Kidney (tissue), 14 donors: ENCODE data around the gene C17orf107. TPM values are rescaled to one million over a fixed set of nuclear protein-coding genes. Genes with fewer than 3 reads are reported as not detected.

Experiments used
- DNase-seq, 5 donors: peaks; one replicate each; pipeline ENCODE4 v3.0.0-alpha.2; 2013 to 2020
- FAIRE-seq: peaks from 2 replicates; lab custom pipeline; 2012; peaks lifted over from hg19 to GRCh38; lab: Jason Lieb, UNC
- H3K27ac ChIP-seq, 2 donors: one replicate each; pipeline ENCODE4 v1.7.0; 2013; ENCODE audit warnings: low read depth in 2 of 2, low read length in 2 of 2, inconsistent platforms in 1 of 2
- H3K27me3 ChIP-seq: one replicate; pipeline ENCODE4 v1.7.1; 2013; ENCODE audit warnings: low read length, inconsistent platforms; ENCODE audit not compliant: control insufficient read depth, insufficient read depth
- H3K36me3 ChIP-seq, 3 donors: one replicate each; pipeline versions ENCODE4 v1.7.0 to v1.7.1; 2013; ENCODE audit warnings: low read length in 3 of 3, control low read depth in 1 of 3, inconsistent platforms in 1 of 3; ENCODE audit not compliant: insufficient read depth in 3 of 3, control insufficient read depth in 2 of 3
- H3K4me1 ChIP-seq, 3 donors: one replicate each; pipeline versions ENCODE4 v1.7.0 to v1.7.1; 2013; ENCODE audit warnings: low read length in 3 of 3, inconsistent platforms in 1 of 3, low read depth in 1 of 3; ENCODE audit not compliant: control insufficient read depth in 2 of 3, insufficient read depth in 2 of 3
- H3K4me3 ChIP-seq, 3 donors: one replicate each; pipeline versions ENCODE4 v1.7.0 to v1.8.1; 2013; ENCODE audit warnings: low read length in 3 of 3, control low read depth in 1 of 3, inconsistent platforms in 1 of 3
- H3K9ac ChIP-seq, 3 donors: one replicate each; pipeline versions ENCODE4 v1.7.0 to v1.7.1; 2013; ENCODE audit warnings: low read length in 3 of 3, control low read depth in 1 of 3, inconsistent platforms in 1 of 3
- H3K9me3 ChIP-seq, 3 donors: one replicate each; pipeline versions ENCODE4 v1.7.0 to v1.7.1; 2013; ENCODE audit warnings: low read length in 3 of 3, control low read depth in 1 of 3, inconsistent platforms in 1 of 3; ENCODE audit not compliant: control insufficient read depth in 2 of 3, insufficient read depth in 1 of 3
- intact Hi-C: fragments of 100-400 bp; cut with DNase I; formaldehyde crosslinking; loops from one replicate; pipeline ENCODE4 v1.11.1; 2022
- polyA plus RNA-seq: library from polyadenylated mRNA; stranded (reverse); fragments of 350-450 nt; fragmentation: Illumina TruSeq; extraction: RNeasy Lipid Tissue Mini Kit (QIAGEN cat#74804); gene quantifications from one replicate; pipeline ENCODE4 v1.2.3, GENCODE V29; 2014; ENCODE audit warnings: low read depth, low replicate concordance; ENCODE audit not compliant: insufficient read depth
- total RNA-seq: library from RNA; stranded (reverse); fragmentation: NEBNext Ultra II Directional; extraction: Animal tissue kit (Norgen Biotek cat#: 25700); gene quantifications from one replicate; pipeline ENCODE4 v1.2.1, GENCODE V29; 2021
- TF ChIP-seq, protein P1 (sequence below): IDR thresholded peaks from 3 replicates; pipeline ENCODE4 v1.5.1; 2012; ENCODE audit warnings: mild to moderate bottlenecking, moderate library complexity, borderline replicate concordance; ENCODE audit not compliant: insufficient read depth; ENCODE audit errors: extremely low read depth
- donor health status: control.
- donor health status: control.
- donor health status: control.
- donor health status: control.
- donor health status: control.
- donor health status: DM: yes; HTN: yes; CAD: no.
- donor health status: Normal renal cell carcinoma (clear cell type).

Gene C17orf107
- total and polyA plus RNA-seq, 2 donors from 2014 or later: 2.5 to 4.4 TPM

DNA sequence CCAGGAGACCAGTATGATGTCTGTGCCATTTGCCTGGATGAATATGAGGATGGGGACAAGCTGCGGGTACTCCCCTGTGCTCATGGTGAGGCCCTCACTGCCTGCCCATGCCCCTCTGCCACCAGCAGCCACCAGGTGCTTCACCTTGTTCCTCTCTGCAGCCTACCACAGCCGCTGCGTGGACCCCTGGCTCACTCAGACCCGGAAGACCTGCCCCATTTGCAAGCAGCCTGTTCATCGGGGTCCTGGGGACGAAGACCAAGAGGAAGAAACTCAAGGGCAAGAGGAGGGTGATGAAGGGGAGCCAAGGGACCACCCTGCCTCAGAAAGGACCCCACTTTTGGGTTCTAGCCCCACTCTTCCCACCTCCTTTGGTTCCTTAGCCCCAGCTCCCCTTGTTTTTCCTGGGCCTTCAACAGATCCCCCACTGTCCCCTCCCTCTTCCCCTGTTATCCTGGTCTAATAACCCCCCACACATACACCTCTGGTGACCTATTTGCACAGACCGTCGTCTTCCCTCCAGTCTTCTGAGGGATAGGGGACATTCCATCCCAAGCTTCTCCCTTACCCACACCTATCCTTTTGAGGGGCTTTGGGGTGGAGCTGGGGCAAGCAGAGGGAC lies 45.3 kb downstream of the C17orf107 start:
- intact Hi-C loops: no loop called here
- H3K4me3 ChIP-seq: no peak overlapping the region
- FAIRE-seq (no peak), DNase-seq (no peak)
- H3K27ac ChIP-seq: peak overlapping the region; percentile 30 to 49
- H3K9me3 ChIP-seq: no peaks in the 10 kb centered on the region
- no peaks in the 10 kb centered on the region for H3K27me3 ChIP-seq
- H3K36me3 ChIP-seq: peaks cover 6 to 30% (median 21%) of the 10 kb centered on the region in 3 donors
- TF ChIP-seq, protein P1, sequence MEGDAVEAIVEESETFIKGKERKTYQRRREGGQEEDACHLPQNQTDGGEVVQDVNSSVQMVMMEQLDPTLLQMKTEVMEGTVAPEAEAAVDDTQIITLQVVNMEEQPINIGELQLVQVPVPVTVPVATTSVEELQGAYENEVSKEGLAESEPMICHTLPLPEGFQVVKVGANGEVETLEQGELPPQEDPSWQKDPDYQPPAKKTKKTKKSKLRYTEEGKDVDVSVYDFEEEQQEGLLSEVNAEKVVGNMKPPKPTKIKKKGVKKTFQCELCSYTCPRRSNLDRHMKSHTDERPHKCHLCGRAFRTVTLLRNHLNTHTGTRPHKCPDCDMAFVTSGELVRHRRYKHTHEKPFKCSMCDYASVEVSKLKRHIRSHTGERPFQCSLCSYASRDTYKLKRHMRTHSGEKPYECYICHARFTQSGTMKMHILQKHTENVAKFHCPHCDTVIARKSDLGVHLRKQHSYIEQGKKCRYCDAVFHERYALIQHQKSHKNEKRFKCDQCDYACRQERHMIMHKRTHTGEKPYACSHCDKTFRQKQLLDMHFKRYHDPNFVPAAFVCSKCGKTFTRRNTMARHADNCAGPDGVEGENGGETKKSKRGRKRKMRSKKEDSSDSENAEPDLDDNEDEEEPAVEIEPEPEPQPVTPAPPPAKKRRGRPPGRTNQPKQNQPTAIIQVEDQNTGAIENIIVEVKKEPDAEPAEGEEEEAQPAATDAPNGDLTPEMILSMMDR: no peak
- H3K4me1 ChIP-seq: peaks cover 5 to 31% (median 13%) of the 10 kb centered on the region in 3 donors
- H3K9ac ChIP-seq: no peak overlapping the region

DNA sequence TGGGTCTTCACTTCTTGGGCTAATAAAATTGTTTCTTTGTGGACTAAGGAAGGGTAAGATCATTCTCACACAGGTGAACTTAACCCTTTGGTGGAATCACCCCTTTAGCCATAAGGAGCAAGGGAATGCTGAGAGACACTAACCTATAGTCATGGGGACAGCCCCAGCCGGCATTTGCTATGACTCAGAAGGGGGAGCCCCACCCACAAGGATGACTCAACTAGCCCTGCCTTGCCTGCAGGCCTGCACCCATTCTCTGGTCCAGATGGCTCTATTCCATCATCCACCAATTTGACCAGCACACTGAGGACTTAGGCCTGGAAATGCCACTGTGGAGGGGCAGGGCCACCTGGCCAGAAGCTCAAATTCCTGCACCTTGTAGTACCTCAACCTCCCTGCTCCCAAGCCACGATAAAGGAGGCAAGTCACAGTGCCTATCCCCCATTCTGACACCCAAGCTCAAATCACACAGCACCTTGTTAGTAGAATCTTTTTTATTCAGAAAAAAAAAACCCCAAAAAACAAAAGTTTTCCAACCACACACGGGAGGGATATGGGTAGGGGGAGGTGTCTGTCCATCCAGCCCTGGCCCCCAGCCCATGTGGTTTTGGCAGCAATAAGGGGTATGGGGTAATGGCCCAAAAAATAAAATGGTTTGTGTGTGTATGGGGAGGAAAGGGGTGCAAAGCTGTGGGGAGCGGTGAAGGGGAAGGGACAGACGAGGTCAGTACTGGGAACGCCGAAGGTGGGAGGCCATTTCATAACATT lies 46.0 kb downstream of the C17orf107 start:
- DNase-seq (peak in 1 of 5 donors; percentile 87), FAIRE-seq (no peak)
- Histone ChIP-seq H3K4me3 (no peak overlapping the region), H3K9me3 (no peaks in the 10 kb centered on the region), H3K36me3 (peaks cover 6 to 30% (median 21%) of the 10 kb centered on the region in 3 donors), H3K27me3 (no peaks in the 10 kb centered on the region), H3K4me1 (peaks cover 5 to 34% (median 13%) of the 10 kb centered on the region in 3 donors), H3K27ac (peak overlapping the region; percentile 30 to 49), H3K9ac (no peak overlapping the region)
- intact Hi-C loops: no loop called here
- TF ChIP-seq, protein P1: no peak

DNA sequence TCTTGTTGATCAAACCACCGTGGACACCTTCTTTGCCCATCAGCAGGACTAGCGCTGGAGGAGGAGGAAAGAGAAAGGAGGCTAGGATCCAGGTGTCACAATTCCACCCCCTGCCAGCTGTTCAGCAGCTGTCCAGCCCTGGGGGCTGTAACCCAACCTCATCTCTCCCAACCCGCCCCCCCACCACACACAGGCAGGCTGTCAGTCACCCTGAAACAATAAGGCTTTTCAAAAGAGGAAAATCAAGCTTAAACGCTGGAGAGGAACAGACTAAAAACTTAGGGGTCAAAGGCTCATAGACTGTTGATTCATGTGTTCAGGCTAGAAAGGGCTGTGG lies 46.6 kb downstream of the C17orf107 start:
- H3K36me3 ChIP-seq: peaks cover 6 to 30% (median 21%) of the 10 kb centered on the region in 3 donors
- no peak overlapping the region for H3K27ac ChIP-seq
- TF ChIP-seq, protein P1: no peak
- H3K9me3 ChIP-seq: no peaks in the 10 kb centered on the region
- DNase-seq (no peak), FAIRE-seq (no peak)
- peaks cover 5 to 37% (median 17%) of the 10 kb centered on the region in 3 donors for H3K4me1 ChIP-seq
- H3K4me3 ChIP-seq: peak overlapping the region in 2 of 3 donors; percentile 83 to 95
- no peaks in the 10 kb centered on the region for H3K27me3 ChIP-seq
- peak overlapping the region in 1 of 3 donors; percentile 73 for H3K9ac ChIP-seq
- intact Hi-C loops: no loop called here
